Kidney epithelial cell (primary cell): ENCODE results near the gene RGS7. TPM values are rescaled to one million over a fixed set of nuclear protein-coding genes. Genes with fewer than 3 reads are reported as not detected.

ENCODE experiments used
- DNase-seq: peaks from one replicate; pipeline ENCODE4 v3.0.0-alpha.2; 2010; ENCODE audit warnings: low read depth
- H3K27me3 ChIP-seq: 2 replicates; pipeline ENCODE4 v1.6.0; 2011; ENCODE audit warnings: low read length; ENCODE audit not compliant: control insufficient read depth, insufficient read depth
- H3K36me3 ChIP-seq: 2 replicates; pipeline ENCODE4 v1.5.1; 2011; ENCODE audit warnings: low read length; ENCODE audit not compliant: control insufficient read depth, insufficient read depth
- H3K4me3 ChIP-seq: 2 replicates; pipeline ENCODE4 v1.5.1; 2011; ENCODE audit warnings: low read depth, mild to moderate bottlenecking, control low read depth, low read length
- CTCF ChIP-seq: IDR thresholded peaks from 2 replicates; pipeline ENCODE4 v1.5.1; 2011; ENCODE audit warnings: mild to moderate bottlenecking, moderate library complexity, low read length, control low read depth, inconsistent platforms; ENCODE audit not compliant: insufficient read depth, poor library complexity, severe bottlenecking
- total RNA-seq: library from RNA; depleted of rRNA; stranded (reverse); fragments of >200 nt; gene quantifications from 2 replicates; pipeline ENCODE4 v1.2.3, GENCODE V29; 2015

Gene RGS7
- total RNA-seq, 1 donor from 2014 or later, result 1.5 TPM

GRCh38 chr1:241130881-241131280 is 226.1 kb downstream of the RGS7 start:
- Histone ChIP-seq H3K36me3 (no peaks in the 10 kb centered on the region), H3K27me3 (no peaks in the 10 kb centered on the region), H3K4me3 (no peak overlapping the region)
- TF ChIP-seq CTCF, result no peak
- no peak for DNase-seq

GRCh38 chr1:241129207-241129960 is 227.6 kb downstream of the RGS7 start:
- H3K27me3 ChIP-seq, result no peaks in the 10 kb centered on the region

GRCh38 chr1:241125286-241125685 is 231.7 kb downstream of the RGS7 start:
- H3K27me3 ChIP-seq, result no peaks in the 10 kb centered on the region
- TF ChIP-seq CTCF, result no peak
- H3K36me3 ChIP-seq, result no peaks in the 10 kb centered on the region
- DNase-seq, result no peak
- H3K4me3 ChIP-seq, result no peak overlapping the region

More at GRCh38 chr1:241129207-241129960, 227.6 kb downstream of the RGS7 start:
- no peak for DNase-seq
- Histone ChIP-seq H3K4me3 (no peak overlapping the region), H3K36me3 (no peaks in the 10 kb centered on the region)
- TF ChIP-seq CTCF, result no peak

GRCh38 chr1:241118049-241118448 is 239.0 kb downstream of the RGS7 start:
- Histone ChIP-seq H3K36me3 (no peaks in the 10 kb centered on the region), H3K27me3 (no peaks in the 10 kb centered on the region), H3K4me3 (no peak overlapping the region)
- DNase-seq, result no peak
- no peak for TF ChIP-seq CTCF

GRCh38 chr1:241115784-241116183 is 241.2 kb downstream of the RGS7 start:
- no peak for TF ChIP-seq CTCF
- H3K27me3 ChIP-seq, result no peaks in the 10 kb centered on the region
- no peak overlapping the region for H3K4me3 ChIP-seq
- H3K36me3 ChIP-seq, result no peaks in the 10 kb centered on the region
- DNase-seq, result no peak
